K562 (cell line): ENCODE data around the gene DHX40. TPM values are rescaled to one million over a fixed set of nuclear protein-coding genes. Genes with fewer than 3 reads are reported as not detected.
A peak's percentile ranks its signal among the peaks of the same experiment; 100 is the strongest.

Source experiments
- ATAC-seq: fragments of 200-7000 bp; cut with Tn5 transposase; 3 replicates; pipeline ENCODE4 v1.9.1; 2020; ENCODE audit warnings: moderate library complexity
- Bru-seq: library from RNA; stranded (reverse); fragments of 400-500 nt; gene quantifications from one replicate; lab custom pipeline; 2021; lab: Mats Ljungman, UMichigan
- BruChase-seq, 2 experiments: library from RNA; stranded (reverse); fragments of 400-500 nt; gene quantifications; one replicate each; lab custom pipeline; 2021; lab: Mats Ljungman, UMichigan
- BruUV-seq: library from RNA; stranded (reverse); fragments of 400-500 nt; replicated peaks from 2 replicates; lab custom pipeline; 2021; lab: Mats Ljungman, UMichigan
- CTCF ChIA-PET: fragments of 300-600 bp; formaldehyde crosslinking; extraction: SDS; loops from one replicate; lab custom pipeline; 2021; ENCODE audit warnings: low intra/inter-chr PET ratio; lab: Yijun Ruan, JAX
- POLR2A ChIA-PET: fragments of 300-600, 350-650 bp; sonication (Branson Sonifier 250); formaldehyde crosslinking; extraction: SDS; loops from one replicate; lab custom pipeline; 2021; ENCODE audit warnings: antibody characterized with exemption, inconsistent platforms; lab: Yijun Ruan, JAX
- DNase-seq, 4 experiments: peaks; one replicate each; pipeline versions ENCODE4 v3.0.0 to v3.0.0-alpha.2; 2011 to 2018; ENCODE audit warnings: low spot score in 3 of 4, mixed read lengths in 3 of 4; ENCODE audit errors: extremely low read depth in 1 of 4
- FAIRE-seq: peaks from 2 replicates; lab custom pipeline; 2011; peaks lifted over from hg19 to GRCh38; lab: Jason Lieb, UNC
- H2AFZ ChIP-seq: 2 replicates; pipeline ENCODE4 v1.6.0; 2011; ENCODE audit warnings: low read depth, low read length, control low read depth, inconsistent platforms
- H3K27ac ChIP-seq: fragments of 200-600 bp; 3 replicates; pipeline ENCODE4 v1.8.0; 2011; ENCODE audit warnings: low read depth, mild to moderate bottlenecking, control low read depth, inconsistent platforms, low read length, moderate library complexity, mixed read lengths; ENCODE audit errors: extremely low read depth
- H3K27me3 ChIP-seq, 2 experiments: fragments of 300-600 bp in 1 of 2; 2 replicates in 1 of 2; 3 replicates in 1 of 2; pipeline versions ENCODE4 v1.6.0 to v1.8.0; 2011; ENCODE audit warnings: inconsistent platforms in 2 of 2, low read length in 2 of 2, mild to moderate bottlenecking in 1 of 2, mixed read lengths in 1 of 2, moderate library complexity in 1 of 2; ENCODE audit not compliant: control insufficient read depth in 2 of 2, insufficient read depth in 2 of 2
- H3K36me3 ChIP-seq: fragments of 300-600 bp; 3 replicates; pipeline ENCODE4 v1.8.0; 2011; ENCODE audit warnings: mild to moderate bottlenecking, low read length, inconsistent platforms; ENCODE audit not compliant: control insufficient read depth, insufficient read depth
- H3K4me1 ChIP-seq, 2 experiments: fragments of 200-600 bp in 1 of 2; replicated peaks in 1 of 2; 2 replicates in 1 of 2; 3 replicates in 1 of 2; pipeline versions ENCODE4 v1.5.1 to v1.8.0; 2011; ENCODE audit warnings: inconsistent platforms in 2 of 2, low read length in 2 of 2, mild to moderate bottlenecking in 1 of 2, mixed read lengths in 1 of 2, moderate library complexity in 1 of 2; ENCODE audit not compliant: control insufficient read depth in 2 of 2, insufficient read depth in 2 of 2
- H3K4me2 ChIP-seq: 2 replicates; pipeline ENCODE4 v1.6.1; 2011; ENCODE audit warnings: low read length, control low read depth, inconsistent platforms, mixed read lengths; ENCODE audit not compliant: insufficient read depth
- H3K4me3 ChIP-seq: fragments of 200-600 bp; sonication (generic), shearing (Covaris generic); 2 replicates; pipeline ENCODE4 v1.5.1; 2016; ENCODE audit warnings: control low read depth, inconsistent platforms
- H3K79me2 ChIP-seq: fragments of 200-600 bp; 3 replicates; pipeline ENCODE4 v1.8.0; 2011; ENCODE audit warnings: low read length, inconsistent platforms; ENCODE audit not compliant: control insufficient read depth, insufficient read depth
- H3K9ac ChIP-seq, 2 experiments: 2 replicates each; pipeline versions ENCODE4 v1.6.0 to v1.6.1; 2011; ENCODE audit warnings: low read depth in 2 of 2, low read length in 2 of 2, control low read depth in 1 of 2, inconsistent platforms in 1 of 2, mild to moderate bottlenecking in 1 of 2, mixed read lengths in 1 of 2; ENCODE audit not compliant: insufficient read depth in 1 of 2
- H3K9me1 ChIP-seq: one replicate; pipeline ENCODE4 v1.6.0; 2011; ENCODE audit warnings: inconsistent platforms, mild to moderate bottlenecking, low read length, moderate library complexity; ENCODE audit not compliant: control insufficient read depth, insufficient read depth
- H3K9me3 ChIP-seq: replicated peaks from 2 replicates; pipeline ENCODE4 v1.5.1; 2011; ENCODE audit warnings: low read depth, low read length, inconsistent platforms; ENCODE audit not compliant: control insufficient read depth, insufficient read depth
- H4K20me1 ChIP-seq: replicated peaks from 2 replicates; pipeline ENCODE4 v1.6.1; 2011; ENCODE audit warnings: low read length, inconsistent platforms, mixed read lengths; ENCODE audit not compliant: control insufficient read depth, insufficient read depth
- CREB3L1 ChIP-seq: fragments of 450-650 bp; IDR thresholded peaks from 2 replicates; pipeline ENCODE4 v1.6.1; 2014; ENCODE audit warnings: low read depth, mild to moderate bottlenecking, moderate library complexity, borderline replicate concordance
- KHSRP ChIP-seq: fragments of 450-650 bp; IDR thresholded peaks from 2 replicates; pipeline ENCODE4 v1.6.1; 2017
- MAFF ChIP-seq: IDR thresholded peaks from 2 replicates; pipeline ENCODE4 v1.6.1; 2012; ENCODE audit warnings: low read length, improper control_type of control experiment
- ZNF224 ChIP-seq: sonication (generic); formaldehyde crosslinking; IDR thresholded peaks from 2 replicates; pipeline ENCODE4 v1.8.0; 2022; ENCODE audit warnings: mild to moderate bottlenecking, missing genetic modification reagents
- ZNF263 ChIP-seq: sonication (generic); formaldehyde crosslinking; IDR thresholded peaks from 2 replicates; pipeline ENCODE4 v1.8.0; 2022; ENCODE audit warnings: mild to moderate bottlenecking, missing genetic modification reagents, borderline replicate concordance
- WGBS: fragments of 100-300 bp; shearing (Covaris generic); methylation state at CpG from one replicate; pipeline ENCODE4 v1.1.6; 2016; ENCODE audit warnings: low coverage, mixed read lengths; ENCODE audit not compliant: insufficient coverage; ENCODE audit errors: missing lambda C conversion rate; 5-methylcytosine and 5-hydroxymethylcytosine counted together
- in situ Hi-C: fragments of 300-500 bp; cut with MboI; formaldehyde crosslinking; loops from 4 replicates; pipeline ENCODE4 v1.15.0; 2018; ENCODE audit warnings: inconsistent platforms, mixed read lengths
- intact Hi-C: fragments of 100-400 bp; cut with micrococcal nuclease; formaldehyde crosslinking; loops from 2 replicates; pipeline ENCODE4 v1.14.2; 2022
- long read RNA-seq, 3 experiments: library from polyadenylated mRNA in 2 of 3; library from RNA in 1 of 3; unstranded in 2 of 3; stranded (forward) in 1 of 3; transcript quantifications; one replicate each; pipeline ENCODE4 v2.0.0, GENCODE V29; 2019 to 2022
- polyA minus RNA-seq, 3 experiments: library from RNA; depleted of rRNA, polyadenylated mRNA; stranded (reverse); fragments of >200 nt; gene quantifications; 2 replicates each; pipeline ENCODE4 v1.2.3, GENCODE V29; 2011
- polyA plus RNA-seq, 8 experiments: library from polyadenylated mRNA; depleted of rRNA in 4 of 8; stranded (reverse) in 5 of 8; unstranded in 3 of 8; fragments of >200 nt; fragmentation: Nextera tagmentation in 2 of 8; fragmentation: Illumina TruSeq in 1 of 8; extraction: Ambion mirVana in 2 of 8; extraction: Trizol in 1 of 8; gene quantifications; 2 replicates each; pipeline versions ENCODE4 v1.2.1 to v1.2.3, GENCODE V29; 2011 to 2014; ENCODE audit warnings: inconsistent platforms in 1 of 8, missing spikeins in 1 of 8
- total RNA-seq, 7 experiments: library from RNA; depleted of rRNA in 6 of 7; stranded (reverse); fragments of >200 nt in 6 of 7; fragmentation: Illumina TruSeq in 2 of 7; extraction: Trizol in 2 of 7; gene quantifications; 2 replicates each; pipeline versions ENCODE4 v1.2.1 to v1.2.3, GENCODE V29; 2011 to 2021; ENCODE audit warnings: low replicate concordance in 1 of 7
- TF ChIP-seq, protein P1 (sequence below): fragments of 250-450 bp; sonication (Bioruptor Pico); IDR thresholded peaks from 2 replicates; pipeline ENCODE4 v1.6.1; 2021; ENCODE audit warnings: mild to moderate bottlenecking
- TF ChIP-seq, protein P2 (sequence below): sonication (generic); formaldehyde crosslinking; IDR thresholded peaks from 2 replicates; pipeline ENCODE4 v1.5.0; 2020; ENCODE audit warnings: missing genetic modification reagents

Gene DHX40, protein sequence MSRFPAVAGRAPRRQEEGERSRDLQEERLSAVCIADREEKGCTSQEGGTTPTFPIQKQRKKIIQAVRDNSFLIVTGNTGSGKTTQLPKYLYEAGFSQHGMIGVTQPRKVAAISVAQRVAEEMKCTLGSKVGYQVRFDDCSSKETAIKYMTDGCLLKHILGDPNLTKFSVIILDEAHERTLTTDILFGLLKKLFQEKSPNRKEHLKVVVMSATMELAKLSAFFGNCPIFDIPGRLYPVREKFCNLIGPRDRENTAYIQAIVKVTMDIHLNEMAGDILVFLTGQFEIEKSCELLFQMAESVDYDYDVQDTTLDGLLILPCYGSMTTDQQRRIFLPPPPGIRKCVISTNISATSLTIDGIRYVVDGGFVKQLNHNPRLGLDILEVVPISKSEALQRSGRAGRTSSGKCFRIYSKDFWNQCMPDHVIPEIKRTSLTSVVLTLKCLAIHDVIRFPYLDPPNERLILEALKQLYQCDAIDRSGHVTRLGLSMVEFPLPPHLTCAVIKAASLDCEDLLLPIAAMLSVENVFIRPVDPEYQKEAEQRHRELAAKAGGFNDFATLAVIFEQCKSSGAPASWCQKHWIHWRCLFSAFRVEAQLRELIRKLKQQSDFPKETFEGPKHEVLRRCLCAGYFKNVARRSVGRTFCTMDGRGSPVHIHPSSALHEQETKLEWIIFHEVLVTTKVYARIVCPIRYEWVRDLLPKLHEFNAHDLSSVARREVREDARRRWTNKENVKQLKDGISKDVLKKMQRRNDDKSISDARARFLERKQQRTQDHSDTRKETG
- total RNA-seq (2011; cell fraction: chromatin; rRNA removed; ENCODE audit: low replicate concordance): 22.1 and 45.7 TPM in 2 replicates
- 8.0 and 11.2 TPM in 2 replicates for total RNA-seq (2011; cell fraction: nucleolus; rRNA removed)
- total RNA-seq (2011; cell fraction: nucleoplasm; rRNA removed): 12.7 and 15.3 TPM in 2 replicates
- total RNA-seq (2014; rRNA removed) (17.0 and 21.7 TPM in 2 replicates), total RNA-seq (2014; rRNA removed; fragmentation: Illumina TruSeq; extraction: Trizol) (26.4 and 31.6 TPM in 2 replicates), total RNA-seq (2015; rRNA removed; fragmentation: Illumina TruSeq; extraction: Trizol) (18.5 and 21.4 TPM in 2 replicates), total RNA-seq (2021) (18.2 and 18.5 TPM in 2 replicates), polyA plus RNA-seq (2011; rRNA removed) (26.7 and 38.6 TPM in 2 replicates), polyA plus RNA-seq (2014; fragmentation: Illumina TruSeq; extraction: Trizol) (18.7 and 18.9 TPM in 2 replicates), polyA plus RNA-seq (2014; fragmentation: Nextera tagmentation; extraction: Ambion mirVana) (1 to 10 TPM; 7.2 to 7.3 TPM), polyA plus RNA-seq (2014; rRNA removed) (15.5 and 16.4 TPM in 2 replicates), polyA minus RNA-seq (2011; rRNA and poly(A)+ RNA removed) (45.2 and 48.4 TPM in 2 replicates), Bru-seq, nascent RNA (percentile 57 among the genes with signal in this experiment), BruChase-seq, experiment 1, labeled RNA remaining after a 2-hour chase (percentile 64 among the genes with signal in this experiment), BruChase-seq, experiment 2, labeled RNA remaining after a 6-hour chase (percentile 67 among the genes with signal in this experiment)
- 6.1 and 13.1 TPM in 2 replicates for polyA plus RNA-seq (2011; cell fraction: cytosol; rRNA removed)
- polyA plus RNA-seq (2011; cell fraction: nucleus; rRNA removed): 10.3 and 17.9 TPM in 2 replicates
- 15.2 and 21.3 TPM in 2 replicates for polyA plus RNA-seq (2012)
- polyA minus RNA-seq (2011; cell fraction: cytosol; rRNA and poly(A)+ RNA removed): 22.1 and 23.2 TPM in 2 replicates
- 11.0 and 15.9 TPM in 2 replicates for polyA minus RNA-seq (2011; cell fraction: nucleus; rRNA and poly(A)+ RNA removed)
- long read RNA-seq, experiment 1, transcript DHX40-201 (18 exons, 3,660 nt): major isoform, 53 of 80 reads
- long read RNA-seq, experiment 1, partial matches to known transcripts: 10 of 80 reads
- long read RNA-seq, experiment 1, other reads (novel, unspliced or antisense): 17 of 80 reads
- long read RNA-seq, experiment 2, transcript DHX40-201 (18 exons, 3,660 nt): major isoform, 7 of 21 reads
- long read RNA-seq, experiment 2, partial matches to known transcripts: 1 of 21 reads
- long read RNA-seq, experiment 2, other reads (novel, unspliced or antisense): 13 of 21 reads
- long read RNA-seq, experiment 3, transcript DHX40-201 (18 exons, 3,660 nt): major isoform, 8 of 11 reads
- long read RNA-seq, experiment 3, partial matches to known transcripts: 2 of 11 reads
- long read RNA-seq, experiment 3, other reads (novel, unspliced or antisense): 0 of 11 reads

DNA sequence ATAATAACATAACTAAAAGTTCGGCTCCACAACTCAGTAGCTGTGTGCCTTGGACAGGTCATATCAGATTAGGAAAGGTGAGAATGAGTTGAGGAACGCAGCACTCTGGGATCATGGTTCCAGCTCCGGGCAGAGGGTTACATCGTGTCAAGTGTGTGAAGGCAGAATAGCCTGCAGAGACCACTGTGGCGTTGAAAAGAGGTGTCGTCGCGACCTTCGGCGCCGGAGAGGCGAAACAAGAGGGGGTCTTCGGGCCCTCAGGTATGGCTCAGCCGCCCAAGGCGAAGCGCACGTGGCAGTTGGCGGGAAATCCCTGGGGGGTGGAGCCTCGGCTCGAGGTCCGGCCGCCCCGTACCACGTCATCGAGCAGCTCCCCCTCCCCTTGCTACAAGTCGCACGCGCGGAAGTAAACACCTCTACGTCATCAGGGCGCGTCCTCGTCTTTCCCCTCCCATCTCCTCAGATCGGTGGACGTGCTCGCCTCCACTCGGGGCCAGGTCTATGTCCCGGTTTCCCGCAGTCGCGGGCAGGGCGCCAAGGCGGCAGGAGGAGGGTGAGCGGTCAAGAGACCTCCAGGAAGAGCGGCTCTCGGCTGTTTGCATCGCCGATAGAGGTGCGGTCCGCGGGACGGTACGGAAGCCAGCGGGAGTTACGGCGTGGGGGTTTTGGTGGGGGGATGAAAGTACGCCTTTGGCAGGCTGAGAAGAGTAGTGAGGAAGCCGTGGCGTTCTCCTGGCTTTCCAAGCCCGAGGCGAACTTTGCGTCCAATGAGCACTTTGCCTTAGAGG is at the start of gene DHX40:
TSS of gene DHX40 (plus strand) at position 440 of the 788 bp plus-strand sequence. CDS start at position 502, 62 bp downstream.
- DNase-seq (peak; percentile 96 to 98 (median 97)), ATAC-seq (peak; percentile 93), FAIRE-seq (peak; percentile 92)
- in situ Hi-C loops (no loop called here), intact Hi-C loops (loop anchor here (2.0 kb wide), 1 partner anchor 53 kb away; the partner anchor contains the start of gene CLTC)
- peak within 1 kb of the TSS; percentile 41 to 88 for H3K9ac ChIP-seq
- CTCF ChIA-PET: no interaction called here
- H4K20me1 ChIP-seq: no peaks in the 10 kb centered on the region
- peak within 1 kb of the TSS; percentile 69 for H3K27ac ChIP-seq
- no peaks in the 10 kb centered on the region for H3K9me1 ChIP-seq
- H3K4me2 ChIP-seq: peak within 1 kb of the TSS; percentile 94
- H3K79me2 ChIP-seq: peaks cover 13% of the 10 kb centered on the region
- peak within 1 kb of the TSS; percentile 98 for H2AFZ ChIP-seq
- WGBS: 11% methylated on average over 44 of the region's 62 CpGs
- no TSS peak for BruUV-seq
- peaks cover 5% of the 10 kb centered on the region for H3K9me3 ChIP-seq
- no peaks in the 10 kb centered on the region for H3K36me3 ChIP-seq
- peak within 1 kb of the TSS; percentile 93 for H3K4me3 ChIP-seq
- POLR2A ChIA-PET: interaction anchor here (0.6 to 1.8 kb wide), 8 partner anchors 19 to 827 kb away, joined by 3 to 15 read pairs (median 3); partner anchors contain the start of genes CLTC and USP32
- H3K27me3 ChIP-seq: no peaks in the 10 kb centered on the region
- H3K4me1 ChIP-seq: peaks cover 5 to 7% of the 10 kb centered on the region in 2 experiments; a peak in 3 of 5 replicates
- TF ChIP-seq MAFF (no peak), CREB3L1 (peak; percentile 95), ZNF263 (CRISPR knock-in tag) (peak; percentile 84), KHSRP (peak; percentile 90), ZNF224 (CRISPR knock-in tag) (peak; percentile 90; the same call in 1 of the 2 replicates)
- TF ChIP-seq, protein P1, sequence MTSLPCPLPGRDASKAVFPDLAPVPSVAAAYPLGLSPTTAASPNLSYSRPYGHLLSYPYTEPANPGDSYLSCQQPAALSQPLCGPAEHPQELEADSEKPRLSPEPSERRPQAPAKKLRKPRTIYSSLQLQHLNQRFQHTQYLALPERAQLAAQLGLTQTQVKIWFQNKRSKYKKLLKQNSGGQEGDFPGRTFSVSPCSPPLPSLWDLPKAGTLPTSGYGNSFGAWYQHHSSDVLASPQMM (CRISPR knock-in tag): no peak
- TF ChIP-seq, protein P2, sequence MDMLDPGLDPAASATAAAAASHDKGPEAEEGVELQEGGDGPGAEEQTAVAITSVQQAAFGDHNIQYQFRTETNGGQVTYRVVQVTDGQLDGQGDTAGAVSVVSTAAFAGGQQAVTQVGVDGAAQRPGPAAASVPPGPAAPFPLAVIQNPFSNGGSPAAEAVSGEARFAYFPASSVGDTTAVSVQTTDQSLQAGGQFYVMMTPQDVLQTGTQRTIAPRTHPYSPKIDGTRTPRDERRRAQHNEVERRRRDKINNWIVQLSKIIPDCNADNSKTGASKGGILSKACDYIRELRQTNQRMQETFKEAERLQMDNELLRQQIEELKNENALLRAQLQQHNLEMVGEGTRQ (CRISPR knock-in tag): peak; percentile 22; the same call in 1 of the 2 replicates
